Measurements from ENCODE around the gene C2orf72. TPM values are rescaled to one million over a fixed set of nuclear protein-coding genes. Genes with fewer than 3 reads are reported as not detected.

Gene C2orf72
- total and polyA plus RNA-seq, 7 donors: 0.36 to 20.4 (median 18.5) TPM; not detected in 2

GRCh38 chr2:231011526-231011925 lies 25.8 kb upstream of the C2orf72 start:
- intact Hi-C loops (cut with DNase I): no loop called here
- Histone ChIP-seq H3K27ac (no peak overlapping the region), H3K9me3 (no peaks in the 10 kb centered on the region), H3K36me3 (no peaks in the 10 kb centered on the region), H3K4me1 (no peaks in the 10 kb centered on the region), H3K27me3 (peaks cover 0 to 13% (median 0%) of the 10 kb centered on the region in 3 donors), H3K4me3 (no peak overlapping the region)
- 34 to 63% methylated on average over 2 of the region's 2 CpGs for WGBS, 2 donors
- DNase-seq: no peak
- TF ChIP-seq POLR2AphosphoS5 (IDR thresholded peaks at IDR 0.05) (no peak), CTCF (IDR thresholded peaks at IDR 0.05) (no peak), EP300 (IDR thresholded peaks at IDR 0.05) (no peak)

- Histone ChIP-seq H3K4me1 (no peaks in the 10 kb centered on the region), H3K27ac (no peak overlapping the region), H3K9me3 (no peaks in the 10 kb centered on the region), H3K36me3 (no peaks in the 10 kb centered on the region), H3K27me3 (peaks cover 0 to 13% (median 0%) of the 10 kb centered on the region in 3 donors), H3K4me3 (no peak overlapping the region)
- TF ChIP-seq POLR2A (IDR thresholded peaks at IDR 0.05): no peak
- no peak for TF ChIP-seq CTCF (IDR thresholded peaks at IDR 0.05)
- no peak for TF ChIP-seq EP300 (IDR thresholded peaks at IDR 0.05)
- TF ChIP-seq POLR2AphosphoS5 (IDR thresholded peaks at IDR 0.05): no peak
- 83 to 84% methylated on average over 3 of the region's 3 CpGs for WGBS, 2 donors
- intact Hi-C loops (cut with DNase I): no loop called here
- DNase-seq: no peak
Observed at GRCh38 chr2:231012463-231012862, 24.9 kb upstream of the C2orf72 start.

GRCh38 chr2:231013820-231014219 lies 23.5 kb upstream of the C2orf72 start:
- H3K36me3 ChIP-seq: no peaks in the 10 kb centered on the region
- H3K4me1 ChIP-seq: no peaks in the 10 kb centered on the region
- DNase-seq: no peak
- TF ChIP-seq POLR2AphosphoS5 (IDR thresholded peaks at IDR 0.05) (no peak), EP300 (IDR thresholded peaks at IDR 0.05) (no peak), CTCF (IDR thresholded peaks at IDR 0.05) (no peak), POLR2A (IDR thresholded peaks at IDR 0.05) (no peak)
- WGBS, 2 donors: 30 to 35% methylated on average over 3 of the region's 3 CpGs
- no peaks in the 10 kb centered on the region for H3K9me3 ChIP-seq
- peaks cover 0 to 13% (median 0%) of the 10 kb centered on the region in 3 donors for H3K27me3 ChIP-seq
- no peak overlapping the region for H3K4me3 ChIP-seq
- H3K27ac ChIP-seq: no peak overlapping the region
- intact Hi-C loops (cut with DNase I): no loop called here

GRCh38 chr2:231015478-231015877 lies 21.8 kb upstream of the C2orf72 start:
- Histone ChIP-seq H3K9me3 (no peaks in the 10 kb centered on the region), H3K36me3 (no peaks in the 10 kb centered on the region), H3K27me3 (peaks cover 0 to 13% (median 0%) of the 10 kb centered on the region in 3 donors), H3K4me3 (no peak overlapping the region), H3K4me1 (no peaks in the 10 kb centered on the region), H3K27ac (no peak overlapping the region)
- TF ChIP-seq CTCF (IDR thresholded peaks at IDR 0.05) (no peak), EP300 (IDR thresholded peaks at IDR 0.05) (no peak)
- no peak for DNase-seq
- intact Hi-C loops (cut with DNase I): no loop called here
- 83% methylated on average over 7 of the region's 7 CpGs for WGBS, 2 donors

- H3K4me3 ChIP-seq: no peak overlapping the region
- no peaks in the 10 kb centered on the region for H3K4me1 ChIP-seq
- WGBS, 2 donors: 86 to 95% methylated on average over 3 of the region's 3 CpGs
- H3K27me3 ChIP-seq: peaks cover 0 to 13% (median 0%) of the 10 kb centered on the region in 3 donors
- DNase-seq: no peak
- TF ChIP-seq POLR2A (IDR thresholded peaks at IDR 0.05) (no peak), EP300 (IDR thresholded peaks at IDR 0.05) (no peak), POLR2AphosphoS5 (IDR thresholded peaks at IDR 0.05) (no peak), CTCF (IDR thresholded peaks at IDR 0.05) (no peak)
- H3K9me3 ChIP-seq: no peaks in the 10 kb centered on the region
- intact Hi-C loops (cut with DNase I): no loop called here
- no peaks in the 10 kb centered on the region for H3K36me3 ChIP-seq
- H3K27ac ChIP-seq: no peak overlapping the region
Observed at GRCh38 chr2:231015926-231016325, 21.4 kb upstream of the C2orf72 start.

Data from sigmoid colon (tissue), 7 donors.